Hematopoietic multipotent progenitor cell treated with erythropoietin and hydrocortisone succinate and interleukin-3 and kit ligand, for 4 days (in vitro differentiated cells): ENCODE results near the gene CLCN4.

Experiments
- DNase-seq: peaks from one replicate; pipeline ENCODE4 v3.0.0-alpha.2; 2015

CLCN4 gene

DNA sequence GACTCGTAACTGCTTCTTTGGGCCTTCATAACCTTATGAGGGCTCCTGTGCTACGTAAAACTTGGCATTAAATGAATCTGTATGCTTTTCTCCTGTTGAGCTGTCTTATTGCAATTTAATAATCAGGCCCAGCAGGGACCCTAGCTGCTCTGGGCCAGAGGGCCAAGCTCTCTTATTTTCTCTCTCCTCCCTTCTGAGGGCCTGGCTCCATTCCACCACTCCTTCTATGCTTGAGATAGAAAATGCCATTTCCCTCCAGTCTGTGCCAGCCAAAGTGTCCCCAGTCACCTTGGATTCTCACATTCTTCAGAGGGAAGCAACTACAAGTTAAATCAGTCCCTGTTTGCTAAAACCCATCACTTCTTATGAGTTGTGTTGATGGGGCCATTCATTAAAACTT is 90.1 kb downstream of the CLCN4 start:
- DNase-seq: no peak

DNA sequence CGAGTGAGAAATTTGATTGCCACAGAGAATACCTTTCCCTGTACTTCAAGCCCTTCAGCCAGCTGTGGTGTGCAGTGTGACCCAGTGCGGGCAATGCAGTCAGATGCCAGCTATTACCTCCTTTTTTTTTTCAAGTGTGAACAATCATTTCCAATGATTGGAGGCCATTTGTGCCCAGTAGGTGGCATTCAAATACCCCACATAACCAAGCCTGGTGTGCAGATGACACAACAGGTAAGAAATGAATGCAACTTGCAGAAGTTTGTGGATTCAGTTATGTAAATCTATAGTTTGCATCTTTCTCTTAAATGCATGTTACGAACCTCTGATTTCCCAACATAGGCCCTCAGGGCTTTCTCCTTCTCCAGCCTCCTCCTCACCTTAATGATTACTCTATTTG is 98.0 kb downstream of the CLCN4 start:
- DNase-seq: peak; percentile 7

DNA sequence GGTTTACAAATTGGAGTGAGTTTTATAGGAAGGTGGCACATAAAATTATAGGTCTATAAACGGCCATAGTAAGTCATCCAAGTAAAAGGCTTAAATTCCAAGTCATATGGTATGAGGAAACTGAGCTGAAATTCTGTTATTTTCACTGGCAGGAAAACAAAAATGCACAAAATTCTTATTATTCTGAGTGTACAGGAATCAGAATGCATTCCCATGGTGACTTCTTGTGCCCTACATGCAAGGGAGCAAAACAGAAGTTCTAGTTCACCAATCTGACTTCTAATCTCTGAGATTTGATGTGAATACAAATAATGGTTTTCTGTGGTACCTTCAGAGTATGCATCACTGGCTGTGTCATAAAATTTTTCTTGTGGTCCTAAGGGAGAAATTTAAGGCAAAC is 102.9 kb downstream of the CLCN4 start:
- DNase-seq: no peak

DNA sequence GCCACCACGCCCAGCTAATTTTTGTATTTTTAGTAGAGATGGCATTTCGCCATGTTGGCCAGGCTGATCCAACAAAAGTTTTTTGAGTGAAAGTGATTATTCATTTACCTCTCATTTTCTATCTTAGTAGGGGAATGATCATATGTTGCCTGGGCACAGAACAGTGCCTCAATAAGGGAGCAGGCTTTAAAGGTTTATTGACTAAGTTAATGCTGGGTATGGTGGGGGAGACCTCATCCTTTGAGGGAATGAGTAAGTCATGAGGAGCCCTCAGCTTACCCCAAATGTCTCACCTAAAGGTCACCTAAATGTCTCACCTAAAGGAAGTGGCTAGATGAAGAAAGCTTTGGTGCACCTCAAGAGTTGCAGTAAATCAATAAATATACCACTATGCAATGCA is 109.0 kb downstream of the CLCN4 start:
- DNase-seq: no peak

DNA sequence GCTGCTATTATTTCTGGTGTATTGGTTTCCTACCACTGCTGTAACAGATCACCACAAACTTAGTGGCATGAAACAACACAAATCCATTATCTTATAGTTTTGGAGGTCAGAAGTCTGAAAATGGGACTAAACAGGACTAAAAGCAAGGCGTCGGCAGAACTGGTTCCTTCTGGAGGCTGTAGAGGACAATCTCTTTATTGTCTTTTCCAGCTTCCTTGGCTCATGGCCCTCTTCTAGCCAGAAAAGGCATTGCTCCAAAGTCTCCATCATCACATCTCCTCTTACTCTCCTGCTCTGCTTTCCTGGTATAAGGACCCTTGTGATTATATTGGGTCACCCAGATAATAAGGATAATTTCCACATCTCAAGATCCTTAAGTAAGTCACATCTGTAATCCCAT is 121.9 kb downstream of the CLCN4 start:
- no peak for DNase-seq

DNA sequence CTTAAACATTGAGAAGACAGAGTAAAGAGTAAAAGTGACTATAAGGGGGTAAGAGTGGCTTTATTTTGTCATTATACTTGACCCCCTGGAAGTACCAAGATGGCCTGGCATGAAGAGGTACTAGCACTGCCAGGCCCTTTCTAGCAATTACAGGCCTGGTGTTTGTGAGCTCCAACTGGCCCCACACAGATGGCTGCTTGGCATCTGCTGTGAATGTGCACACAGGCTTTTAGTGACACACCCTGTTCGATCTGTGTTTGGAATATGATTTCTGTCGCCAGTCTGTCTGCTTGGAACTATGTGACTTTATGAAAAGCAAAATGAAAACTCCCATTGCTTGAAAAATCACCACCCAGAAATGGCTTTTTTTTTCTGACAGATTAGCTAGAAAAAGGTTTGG is 123.3 kb downstream of the CLCN4 start:
- no peak for DNase-seq

DNA sequence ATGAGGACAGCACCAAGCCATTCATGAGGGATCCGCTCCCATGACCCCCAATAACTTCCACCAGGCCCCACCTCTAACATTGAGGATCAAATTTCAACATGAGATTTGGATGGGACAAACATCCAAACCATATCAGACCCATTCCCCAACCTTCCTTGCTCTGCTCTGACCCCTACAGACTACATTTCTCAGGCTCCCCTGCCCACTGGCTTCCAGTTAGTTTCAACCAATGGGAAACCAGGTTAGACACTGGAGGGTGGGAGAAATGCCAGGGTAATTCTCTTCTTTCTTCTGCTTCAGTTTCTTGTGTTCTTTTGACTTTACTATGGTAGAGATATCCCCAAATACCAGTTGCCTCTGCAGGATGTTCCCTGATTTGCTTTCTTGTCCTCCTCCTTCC is 125.7 kb downstream of the CLCN4 start:
- DNase-seq: no peak

DNA sequence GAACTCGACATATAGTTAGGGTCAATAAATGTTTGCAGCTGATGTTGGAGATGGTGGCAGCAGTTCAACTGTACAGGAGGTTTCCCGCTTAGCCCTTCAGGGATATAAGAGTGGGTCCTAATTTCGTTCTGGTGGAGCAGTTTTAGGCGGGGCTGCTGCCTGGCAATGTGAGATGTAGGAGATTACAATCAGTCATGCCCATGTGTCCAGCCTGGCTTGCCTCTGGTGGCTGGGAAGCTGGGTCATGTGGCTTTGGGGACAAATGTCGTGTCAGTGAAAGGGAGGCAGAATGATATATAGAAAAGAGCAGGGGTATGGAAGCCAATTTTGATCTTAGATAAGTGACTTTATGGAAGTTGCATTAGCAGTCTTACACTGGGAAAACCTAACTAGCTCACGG is 129.4 kb downstream of the CLCN4 start:
- DNase-seq: peak; percentile 2
